Lower leg skin (tissue), 3 donors: ENCODE data around the gene ADGRV1.

Experiments
- POLR2A ChIP-seq, 2 donors: fragments of 450-650 bp; IDR thresholded peaks; one replicate each; pipeline ENCODE4 v1.6.1; 2016 to 2017; ENCODE audit warnings: antibody characterized with exemption in 2 of 2, mild to moderate bottlenecking in 1 of 2, moderate library complexity in 1 of 2
- TF ChIP-seq, protein P1 (sequence below), 3 donors: fragments of 450-650 bp; IDR thresholded peaks; one replicate each; pipeline ENCODE4 v1.5.1; 2016; ENCODE audit warnings: antibody characterized with exemption in 3 of 3, mild to moderate bottlenecking in 3 of 3, moderate library complexity in 2 of 3

DNA sequence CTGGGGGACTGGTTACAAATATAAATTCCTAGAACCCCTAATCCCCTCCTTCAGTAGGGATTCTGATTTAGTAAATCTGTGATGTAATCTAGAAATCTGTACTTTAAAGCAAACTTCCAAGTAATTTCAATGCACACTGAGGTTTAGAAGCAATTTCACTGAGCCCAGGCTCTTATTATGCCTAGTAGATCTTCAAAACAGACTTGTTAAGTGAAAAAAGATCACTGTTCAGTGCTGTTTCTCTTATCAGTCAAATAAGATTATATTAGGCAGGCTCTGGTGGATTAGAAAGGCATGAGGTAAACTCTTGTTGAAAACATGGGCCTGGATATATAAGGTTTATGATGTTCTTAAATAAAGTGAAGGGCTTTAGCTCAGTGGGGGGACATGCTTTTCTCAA, 293.9 kb downstream of the ADGRV1 start:
- TF ChIP-seq, protein P1, sequence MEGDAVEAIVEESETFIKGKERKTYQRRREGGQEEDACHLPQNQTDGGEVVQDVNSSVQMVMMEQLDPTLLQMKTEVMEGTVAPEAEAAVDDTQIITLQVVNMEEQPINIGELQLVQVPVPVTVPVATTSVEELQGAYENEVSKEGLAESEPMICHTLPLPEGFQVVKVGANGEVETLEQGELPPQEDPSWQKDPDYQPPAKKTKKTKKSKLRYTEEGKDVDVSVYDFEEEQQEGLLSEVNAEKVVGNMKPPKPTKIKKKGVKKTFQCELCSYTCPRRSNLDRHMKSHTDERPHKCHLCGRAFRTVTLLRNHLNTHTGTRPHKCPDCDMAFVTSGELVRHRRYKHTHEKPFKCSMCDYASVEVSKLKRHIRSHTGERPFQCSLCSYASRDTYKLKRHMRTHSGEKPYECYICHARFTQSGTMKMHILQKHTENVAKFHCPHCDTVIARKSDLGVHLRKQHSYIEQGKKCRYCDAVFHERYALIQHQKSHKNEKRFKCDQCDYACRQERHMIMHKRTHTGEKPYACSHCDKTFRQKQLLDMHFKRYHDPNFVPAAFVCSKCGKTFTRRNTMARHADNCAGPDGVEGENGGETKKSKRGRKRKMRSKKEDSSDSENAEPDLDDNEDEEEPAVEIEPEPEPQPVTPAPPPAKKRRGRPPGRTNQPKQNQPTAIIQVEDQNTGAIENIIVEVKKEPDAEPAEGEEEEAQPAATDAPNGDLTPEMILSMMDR (IDR thresholded peaks at IDR 0.05): no peak
- TF ChIP-seq POLR2A (IDR thresholded peaks at IDR 0.05): no peak
